H9 (cell line): ENCODE measurements around the gene PTPRK. TPM values are rescaled to one million over a fixed set of nuclear protein-coding genes. Genes with fewer than 3 reads are reported as not detected.

Experiments used
- DNase-seq: peaks from one replicate; pipeline ENCODE4 v3.0.0-alpha.2; 2017
- H2AFZ ChIP-seq: one replicate; pipeline ENCODE4 v1.6.1; 2013; ENCODE audit warnings: mild to moderate bottlenecking, low read length, control low read depth, moderate library complexity
- H2AK5ac ChIP-seq: 2 replicates; pipeline ENCODE4 v1.6.1; 2013; ENCODE audit warnings: low read length, control low read depth, mixed read lengths; ENCODE audit not compliant: insufficient read length
- H2BK120ac ChIP-seq: one replicate; pipeline ENCODE4 v1.6.1; 2013; ENCODE audit warnings: low read depth, mild to moderate bottlenecking, low read length, control low read depth, inconsistent platforms; ENCODE audit not compliant: poor library complexity, severe bottlenecking
- H2BK12ac ChIP-seq: 2 replicates; pipeline ENCODE4 v1.6.1; 2013; ENCODE audit warnings: low read length, control low read depth, mixed read lengths, low read depth; ENCODE audit not compliant: insufficient read length
- H2BK15ac ChIP-seq: 2 replicates; pipeline ENCODE4 v1.6.1; 2013; ENCODE audit warnings: low read depth, low read length, control low read depth
- H2BK20ac ChIP-seq: one replicate; pipeline ENCODE4 v1.6.1; 2013; ENCODE audit warnings: low read depth, mild to moderate bottlenecking, low read length, control low read depth, inconsistent platforms; ENCODE audit not compliant: poor library complexity, severe bottlenecking
- H2BK5ac ChIP-seq: 2 replicates; pipeline ENCODE4 v1.6.1; 2013; ENCODE audit warnings: low read length, control low read depth, mixed read lengths; ENCODE audit not compliant: insufficient read length
- H3K14ac ChIP-seq: 2 replicates; pipeline ENCODE4 v1.6.1; 2013; ENCODE audit warnings: low read length, control low read depth; ENCODE audit not compliant: insufficient read depth
- H3K18ac ChIP-seq: 2 replicates; pipeline ENCODE4 v1.6.1; 2013; ENCODE audit warnings: low read depth, mild to moderate bottlenecking, mixed read lengths, low read length, control low read depth; ENCODE audit not compliant: insufficient read length
- H3K23ac ChIP-seq: 2 replicates; pipeline ENCODE4 v1.6.1; 2013; ENCODE audit warnings: low read length, control low read depth, mixed read lengths, low read depth; ENCODE audit not compliant: insufficient read length
- H3K23me2 ChIP-seq: 2 replicates; pipeline ENCODE4 v1.6.1; 2013; ENCODE audit warnings: low read depth, mild to moderate bottlenecking, mixed read lengths, low read length, control low read depth; ENCODE audit not compliant: insufficient read length, poor library complexity, severe bottlenecking
- H3K27ac ChIP-seq: 2 replicates; pipeline ENCODE4 v1.5.1; 2013; ENCODE audit warnings: low read length, control low read depth, mixed read lengths, low read depth; ENCODE audit not compliant: insufficient read length
- H3K27me3 ChIP-seq: 2 replicates; pipeline ENCODE4 v1.6.1; 2013; ENCODE audit warnings: low read length, control low read depth, inconsistent platforms; ENCODE audit not compliant: insufficient read depth
- H3K4ac ChIP-seq: 2 replicates; pipeline ENCODE4 v1.6.1; 2013; ENCODE audit warnings: low read depth, mild to moderate bottlenecking, control low read depth, inconsistent platforms, low read length, moderate library complexity
- H3K4me1 ChIP-seq: 2 replicates; pipeline ENCODE4 v1.6.1; 2013; ENCODE audit warnings: low read length, control low read depth, inconsistent platforms; ENCODE audit not compliant: insufficient read depth
- H3K4me2 ChIP-seq: 2 replicates; pipeline ENCODE4 v1.6.1; 2013; ENCODE audit warnings: low read length, control low read depth, mixed read lengths; ENCODE audit not compliant: insufficient read length, insufficient read depth
- H3K56ac ChIP-seq: 2 replicates; pipeline ENCODE4 v1.6.1; 2013; ENCODE audit warnings: low read depth, mild to moderate bottlenecking, mixed read lengths, low read length, control low read depth; ENCODE audit not compliant: insufficient read length
- H3K79me1 ChIP-seq: 2 replicates; pipeline ENCODE4 v1.6.1; 2013; ENCODE audit warnings: low read depth, mild to moderate bottlenecking, moderate library complexity, low read length, control low read depth, inconsistent platforms; ENCODE audit not compliant: insufficient read depth, poor library complexity, severe bottlenecking
- H3K79me2 ChIP-seq: 2 replicates; pipeline ENCODE4 v1.6.1; 2013; ENCODE audit warnings: low read length, control low read depth, inconsistent platforms; ENCODE audit not compliant: insufficient read depth
- H3K9ac ChIP-seq: 2 replicates; pipeline ENCODE4 v1.6.1; 2013; ENCODE audit warnings: low read length, control low read depth, mixed read lengths; ENCODE audit not compliant: insufficient read length; ENCODE audit errors: extremely low read depth
- H3K9me3 ChIP-seq: one replicate; pipeline ENCODE4 v1.6.1; 2013; ENCODE audit warnings: low read depth, low read length, inconsistent platforms; ENCODE audit not compliant: control insufficient read depth
- H3T11ph ChIP-seq: one replicate; pipeline ENCODE4 v1.6.1; 2013; ENCODE audit warnings: mild to moderate bottlenecking, low read length, control low read depth, inconsistent platforms
- H4K20me1 ChIP-seq: one replicate; pipeline ENCODE4 v1.6.1; 2013; ENCODE audit not compliant: control insufficient read depth, insufficient read length, insufficient read depth
- H4K5ac ChIP-seq: 2 replicates; pipeline ENCODE4 v1.6.1; 2013; ENCODE audit warnings: low read depth, mild to moderate bottlenecking, mixed read lengths, low read length, control low read depth; ENCODE audit not compliant: insufficient read length
- H4K8ac ChIP-seq: replicated peaks from 2 replicates; pipeline ENCODE4 v1.6.1; 2013; ENCODE audit warnings: low read length, control low read depth, mixed read lengths, low read depth; ENCODE audit not compliant: insufficient read length
- H4K91ac ChIP-seq: 2 replicates; pipeline ENCODE4 v1.6.1; 2013; ENCODE audit warnings: low read depth, mild to moderate bottlenecking, moderate library complexity, mixed read lengths, low read length, control low read depth; ENCODE audit not compliant: insufficient read length
- H3K27ac Mint-ChIP-seq, 3 experiments: 2 replicates in 2 of 3; 3 replicates in 1 of 3; pipeline ENCODE4 v1.8.0; 2020 to 2021; ENCODE audit warnings: mixed read lengths in 3 of 3, mild to moderate bottlenecking in 1 of 3, moderate library complexity in 1 of 3
- H3K27me3 Mint-ChIP-seq: 2 replicates; pipeline ENCODE4 v1.8.0; 2021; ENCODE audit warnings: low read depth, mild to moderate bottlenecking, moderate library complexity, mixed read lengths
- H3K36me3 Mint-ChIP-seq, 3 experiments: 2 replicates in 2 of 3; 3 replicates in 1 of 3; pipeline ENCODE4 v1.8.0; 2020 to 2021; ENCODE audit warnings: low read depth in 3 of 3, mixed read lengths in 3 of 3; ENCODE audit not compliant: insufficient read depth in 1 of 3
- H3K4me1 Mint-ChIP-seq, 2 experiments: 2 replicates each; pipeline ENCODE4 v1.8.0; 2020; ENCODE audit warnings: mixed read lengths in 2 of 2
- H3K4me3 Mint-ChIP-seq, 2 experiments: 2 replicates in 1 of 2; 3 replicates in 1 of 2; pipeline ENCODE4 v1.8.0; 2020 to 2021; ENCODE audit warnings: mild to moderate bottlenecking in 2 of 2, mixed read lengths in 2 of 2, moderate library complexity in 1 of 2
- H3K9me3 Mint-ChIP-seq, 2 experiments: 2 replicates in 1 of 2; 3 replicates in 1 of 2; pipeline ENCODE4 v1.8.0; 2020; ENCODE audit warnings: mild to moderate bottlenecking in 2 of 2, mixed read lengths in 2 of 2, moderate library complexity in 1 of 2
- WGBS: extraction: QIAGEN DNeasy Blood & Tissue Kit; methylation state at CpG from one replicate; pipeline ENCODE4 v1.1.7; 2013; ENCODE audit warnings: missing lambda C conversion rate, low lambda C conversion rate, mixed read lengths; ENCODE audit not compliant: insufficient read length; ENCODE audit errors: extremely low coverage; 5-methylcytosine and 5-hydroxymethylcytosine counted together
- total RNA-seq: library from RNA; stranded (reverse); gene quantifications from 2 replicates; pipeline ENCODE4 v1.2.1, GENCODE V29; 2021
- TF ChIP-seq, protein P1 (sequence below): fragments of 200-600 bp; sonication (generic); conservative IDR thresholded peaks from 3 replicates; pipeline ENCODE4 v1.8.0; 2021; ENCODE audit warnings: antibody characterized with exemption, mild to moderate bottlenecking

Gene PTPRK
- total RNA-seq, 1 experiment from 2014 or later = 47.9 TPM

DNA sequence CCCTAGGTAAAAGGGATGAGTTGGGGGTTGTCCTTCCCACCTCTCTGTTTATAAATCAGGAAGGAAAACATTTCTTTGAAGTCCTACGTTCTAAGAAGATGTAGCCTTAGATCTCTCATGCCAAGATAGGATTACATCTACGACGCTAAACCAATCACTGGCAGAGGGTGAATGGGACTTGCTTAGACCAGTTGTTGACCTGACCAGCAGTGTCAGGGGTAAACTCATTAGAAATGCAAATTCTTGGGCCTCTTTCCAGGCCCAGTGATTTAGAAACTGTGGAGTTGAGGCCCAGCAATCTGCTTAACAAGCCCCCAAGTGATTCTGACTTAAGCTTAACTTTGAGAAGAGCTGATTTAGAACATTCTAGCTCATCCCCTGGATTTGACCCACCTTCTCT is 472.4 kb downstream of the PTPRK start:
- Histone ChIP-seq H3K23ac (no peak overlapping the region), H3T11ph (no peak overlapping the region), H2AK5ac (no peak overlapping the region), H2AFZ (no peak overlapping the region), H4K5ac (no peak overlapping the region), H3K23me2 (no peaks in the 10 kb centered on the region), H4K91ac (no peak overlapping the region), H3K9me3 (no peaks in the 10 kb centered on the region), H3K9ac (no peak overlapping the region), H3K4ac (no peak overlapping the region), H3K4me2 (no peak overlapping the region), H3K79me2 (no peaks in the 10 kb centered on the region), H4K20me1 (no peaks in the 10 kb centered on the region), H3K4me1 (0 out of 2 replicates have a peak, but pooled peaks cover 3% of the 10 kb centered on the region), H3K14ac (no peak overlapping the region), H3K27ac (no peak overlapping the region), H3K79me1 (no peaks in the 10 kb centered on the region), H3K27me3 (no peaks in the 10 kb centered on the region), H4K8ac (no peak overlapping the region), H2BK5ac (no peak overlapping the region), H3K56ac (no peak overlapping the region), H2BK20ac (no peak overlapping the region), H2BK120ac (no peak overlapping the region), H3K18ac (no peak overlapping the region), H2BK12ac (no peak overlapping the region), H2BK15ac (no peak overlapping the region)
- Mint-ChIP-seq H3K27ac (peak overlapping the region in 1 of 3 experiments; percentile 73; a peak in 2 of 7 replicates), H3K4me3 (no peak overlapping the region), H3K9me3 (no peaks in the 10 kb centered on the region), H3K4me1 (peaks cover 10 to 13% of the 10 kb centered on the region in 2 experiments), H3K27me3 (no peaks in the 10 kb centered on the region), H3K36me3 (peaks cover 0 to 5% (median 5%) of the 10 kb centered on the region in 3 experiments; a peak in 2 of 7 replicates)
- no CpG with 5 or more reads among the region's 3 CpGs for WGBS
- TF ChIP-seq, protein P1, sequence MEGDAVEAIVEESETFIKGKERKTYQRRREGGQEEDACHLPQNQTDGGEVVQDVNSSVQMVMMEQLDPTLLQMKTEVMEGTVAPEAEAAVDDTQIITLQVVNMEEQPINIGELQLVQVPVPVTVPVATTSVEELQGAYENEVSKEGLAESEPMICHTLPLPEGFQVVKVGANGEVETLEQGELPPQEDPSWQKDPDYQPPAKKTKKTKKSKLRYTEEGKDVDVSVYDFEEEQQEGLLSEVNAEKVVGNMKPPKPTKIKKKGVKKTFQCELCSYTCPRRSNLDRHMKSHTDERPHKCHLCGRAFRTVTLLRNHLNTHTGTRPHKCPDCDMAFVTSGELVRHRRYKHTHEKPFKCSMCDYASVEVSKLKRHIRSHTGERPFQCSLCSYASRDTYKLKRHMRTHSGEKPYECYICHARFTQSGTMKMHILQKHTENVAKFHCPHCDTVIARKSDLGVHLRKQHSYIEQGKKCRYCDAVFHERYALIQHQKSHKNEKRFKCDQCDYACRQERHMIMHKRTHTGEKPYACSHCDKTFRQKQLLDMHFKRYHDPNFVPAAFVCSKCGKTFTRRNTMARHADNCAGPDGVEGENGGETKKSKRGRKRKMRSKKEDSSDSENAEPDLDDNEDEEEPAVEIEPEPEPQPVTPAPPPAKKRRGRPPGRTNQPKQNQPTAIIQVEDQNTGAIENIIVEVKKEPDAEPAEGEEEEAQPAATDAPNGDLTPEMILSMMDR = no peak
- DNase-seq = no peak
